ENCODE results near the gene GCHFR. TPM values are rescaled to one million over a fixed set of nuclear protein-coding genes. Genes with fewer than 3 reads are reported as not detected.
A peak's percentile ranks its signal among the peaks of the same experiment; 100 is the strongest.

Gene GCHFR
- total RNA-seq, 1 donor from 2014 or later, result 99.5 TPM

- intact Hi-C loops (cut with DNase I), result no loop called here
- Histone ChIP-seq H3K27me3 (ENCODE audit: low read depth) (no peaks in the 10 kb centered on the region), H3K36me3 (peaks cover 30% of the 10 kb centered on the region), H3K4me3 (peak overlapping the region; percentile 75), H3K4me1 (peaks cover 59% of the 10 kb centered on the region), H3K9me3 (no peaks in the 10 kb centered on the region), H3K27ac (peak overlapping the region; percentile 89)
- TF ChIP-seq, protein P1, sequence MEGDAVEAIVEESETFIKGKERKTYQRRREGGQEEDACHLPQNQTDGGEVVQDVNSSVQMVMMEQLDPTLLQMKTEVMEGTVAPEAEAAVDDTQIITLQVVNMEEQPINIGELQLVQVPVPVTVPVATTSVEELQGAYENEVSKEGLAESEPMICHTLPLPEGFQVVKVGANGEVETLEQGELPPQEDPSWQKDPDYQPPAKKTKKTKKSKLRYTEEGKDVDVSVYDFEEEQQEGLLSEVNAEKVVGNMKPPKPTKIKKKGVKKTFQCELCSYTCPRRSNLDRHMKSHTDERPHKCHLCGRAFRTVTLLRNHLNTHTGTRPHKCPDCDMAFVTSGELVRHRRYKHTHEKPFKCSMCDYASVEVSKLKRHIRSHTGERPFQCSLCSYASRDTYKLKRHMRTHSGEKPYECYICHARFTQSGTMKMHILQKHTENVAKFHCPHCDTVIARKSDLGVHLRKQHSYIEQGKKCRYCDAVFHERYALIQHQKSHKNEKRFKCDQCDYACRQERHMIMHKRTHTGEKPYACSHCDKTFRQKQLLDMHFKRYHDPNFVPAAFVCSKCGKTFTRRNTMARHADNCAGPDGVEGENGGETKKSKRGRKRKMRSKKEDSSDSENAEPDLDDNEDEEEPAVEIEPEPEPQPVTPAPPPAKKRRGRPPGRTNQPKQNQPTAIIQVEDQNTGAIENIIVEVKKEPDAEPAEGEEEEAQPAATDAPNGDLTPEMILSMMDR (IDR thresholded peaks at IDR 0.05), result no peak
- ATAC-seq (peak; percentile 4 to 55), DNase-seq (no peak)
These were observed 798 bp downstream of the GCHFR start for GRCh38 chr15:40764629-40765103.

GRCh38 chr15:40766194-40766815, 2.4 kb downstream of the GCHFR start:
- no peak for ATAC-seq
- peak; percentile 31 for DNase-seq
- Histone ChIP-seq H3K9me3 (no peaks in the 10 kb centered on the region), H3K4me1 (peaks cover 71% of the 10 kb centered on the region), H3K36me3 (peaks cover 41% of the 10 kb centered on the region), H3K4me3 (no peak overlapping the region), H3K27me3 (ENCODE audit: low read depth) (no peaks in the 10 kb centered on the region), H3K27ac (no peak overlapping the region)
- intact Hi-C loops (cut with DNase I), result no loop called here
- TF ChIP-seq, protein P1 (IDR thresholded peaks at IDR 0.05), result no peak

DNA sequence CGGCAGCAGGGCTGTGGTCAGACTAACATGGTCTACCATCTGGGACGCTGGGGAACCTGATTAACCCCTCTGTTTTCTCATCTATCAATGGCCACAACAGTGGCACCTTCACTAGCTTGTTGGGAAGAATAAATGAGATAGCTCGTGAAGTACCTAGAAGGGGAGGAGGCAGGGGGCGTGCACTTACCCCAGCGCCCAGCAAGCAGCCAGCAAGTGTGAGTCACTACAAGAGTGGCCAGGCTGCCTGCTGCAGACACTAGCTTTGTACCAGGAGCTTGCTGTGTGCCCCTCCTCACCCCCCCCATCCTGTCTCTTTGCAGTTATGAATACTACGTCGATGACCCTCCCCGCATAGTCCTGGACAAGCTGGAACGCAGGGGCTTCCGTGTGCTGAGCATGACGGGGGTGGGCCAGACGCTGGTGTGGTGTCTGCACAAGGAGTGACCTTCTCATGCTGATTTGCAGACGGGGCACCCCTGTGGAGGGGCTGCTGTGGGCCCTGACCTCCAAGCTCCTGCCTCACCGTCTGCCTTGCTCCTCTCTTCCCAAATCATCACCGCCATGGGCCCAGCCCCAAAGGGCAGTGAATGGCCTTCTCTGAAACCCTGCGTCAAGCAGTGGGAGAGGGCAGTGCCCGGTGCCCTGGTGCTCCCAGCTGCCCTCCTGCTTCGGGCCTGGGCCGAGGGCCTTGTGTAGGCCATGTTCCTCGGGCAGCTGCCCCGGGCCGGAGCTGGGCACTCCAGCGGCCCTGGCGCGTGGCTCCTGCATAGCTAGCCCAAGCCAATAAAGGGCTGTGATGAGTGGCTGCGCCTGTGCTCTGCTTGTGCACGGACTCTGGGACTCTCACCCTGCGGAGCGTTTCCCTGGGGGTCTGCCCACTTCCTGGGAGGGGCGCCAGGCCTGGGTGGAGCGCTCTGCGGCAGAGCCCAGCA, 3.3 kb downstream of the GCHFR start:
- ATAC-seq, result no peak
- Histone ChIP-seq H3K27ac (no peak overlapping the region), H3K4me1 (peaks cover 71% of the 10 kb centered on the region), H3K9me3 (no peaks in the 10 kb centered on the region), H3K36me3 (peaks cover 49% of the 10 kb centered on the region), H3K27me3 (ENCODE audit: low read depth) (no peaks in the 10 kb centered on the region), H3K4me3 (no peak overlapping the region)
- TF ChIP-seq, protein P1 (IDR thresholded peaks at IDR 0.05), result no peak
- intact Hi-C loops (cut with DNase I), result no loop called here
- DNase-seq, result peak; percentile 39

GRCh38 chr15:40767838-40768500, 4.1 kb downstream of the GCHFR start:
- TF ChIP-seq, protein P1 (IDR thresholded peaks at IDR 0.05), result no peak
- Histone ChIP-seq H3K27me3 (ENCODE audit: low read depth) (no peaks in the 10 kb centered on the region), H3K36me3 (peaks cover 57% of the 10 kb centered on the region), H3K4me1 (peaks cover 65% of the 10 kb centered on the region), H3K9me3 (no peaks in the 10 kb centered on the region), H3K4me3 (no peak overlapping the region), H3K27ac (peak overlapping the region; percentile 70)
- intact Hi-C loops (cut with DNase I), result no loop called here
- ATAC-seq (no peak), DNase-seq (peak; percentile 30)

DNA sequence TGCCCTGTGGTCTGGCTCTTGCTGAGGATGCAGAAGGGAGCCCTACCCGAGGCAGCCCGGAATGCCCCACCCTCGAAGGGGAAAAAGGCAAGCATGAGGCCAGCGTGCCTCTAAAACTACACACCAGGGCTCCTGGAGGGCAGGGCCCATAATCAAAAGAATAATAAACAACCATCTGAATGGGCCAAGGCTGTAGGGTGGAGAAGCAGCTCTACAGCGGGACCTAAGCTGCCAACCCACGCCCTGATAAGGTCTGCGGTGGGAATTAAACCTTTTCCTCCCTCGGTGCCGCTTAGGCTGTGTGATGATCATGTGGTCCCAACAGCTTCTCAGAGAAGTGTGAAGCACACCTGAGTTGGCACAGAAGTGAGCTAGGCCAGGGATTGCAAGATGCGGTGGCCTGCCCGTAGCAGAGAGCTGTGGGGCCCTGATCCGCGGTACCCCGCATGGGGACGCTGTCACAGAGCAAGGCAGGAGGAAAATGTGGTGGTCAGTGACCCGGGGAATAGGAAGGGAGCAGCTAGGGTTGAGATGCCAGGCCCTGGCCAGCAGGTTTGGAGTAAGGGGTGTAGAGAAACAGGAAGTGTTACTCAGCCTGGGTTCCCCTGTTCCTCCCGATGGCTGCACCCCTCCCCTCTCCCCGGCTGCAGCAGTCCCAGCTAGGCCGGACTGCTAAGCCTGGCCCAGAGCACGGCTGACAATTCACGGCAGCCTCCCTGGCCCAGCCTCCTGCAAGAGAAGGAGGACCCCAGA, 4.8 kb downstream of the GCHFR start:
- H3K4me3 ChIP-seq, result no peak overlapping the region
- no peaks in the 10 kb centered on the region for H3K27me3 ChIP-seq (ENCODE audit: low read depth)
- peak; percentile 45 for DNase-seq
- no peaks in the 10 kb centered on the region for H3K9me3 ChIP-seq
- TF ChIP-seq, protein P1 (IDR thresholded peaks at IDR 0.05), result no peak
- H3K36me3 ChIP-seq, result peaks cover 64% of the 10 kb centered on the region
- peaks cover 58% of the 10 kb centered on the region for H3K4me1 ChIP-seq
- peak overlapping the region; percentile 70 for H3K27ac ChIP-seq
- intact Hi-C loops (cut with DNase I), result no loop called here
- peak in 1 of 2 donors; percentile 0 for ATAC-seq
